HCT116 (cell line): Measurements from ENCODE around the gene SPATS1. TPM values are rescaled to one million over a fixed set of nuclear protein-coding genes. Genes with fewer than 3 reads are reported as not detected.

Source experiments
- ATAC-seq: fragments of 200-7000 bp; cut with Tn5 transposase; 2 replicates; pipeline ENCODE4 v1.9.1; 2020; ENCODE audit warnings: mild to moderate bottlenecking, moderate library complexity
- Bru-seq: library from RNA; stranded (reverse); fragments of 400-500 nt; gene quantifications from one replicate; lab custom pipeline; 2021; lab: Mats Ljungman, UMichigan
- BruChase-seq, 2 experiments: library from RNA; stranded (reverse); fragments of 400-500 nt; gene quantifications; one replicate each; lab custom pipeline; 2021; lab: Mats Ljungman, UMichigan
- BruUV-seq: library from RNA; stranded (reverse); fragments of 400-500 nt; replicated peaks from 2 replicates; lab custom pipeline; 2021; lab: Mats Ljungman, UMichigan
- CTCF ChIA-PET: fragments of 300-600 bp; sonication (Branson Sonifier 250); formaldehyde crosslinking; loops from one replicate; lab custom pipeline; 2021; ENCODE audit warnings: antibody characterized with exemption; lab: Charles Lee
- POLR2A ChIA-PET: fragments of 300-600, 350-600 bp; sonication (Branson Sonifier 250); formaldehyde crosslinking; loops from one replicate; lab custom pipeline; 2021; ENCODE audit warnings: antibody characterized with exemption; lab: Charles Lee
- RAD21 ChIA-PET, 2 experiments: fragments of 300-600 bp; sonication (Branson Sonifier 250); formaldehyde crosslinking; loops; one replicate each; lab custom pipeline; 2023; ENCODE audit warnings: low total read pairs in 2 of 2; ENCODE audit not compliant: uncharacterized antibody in 2 of 2, unreplicated experiment in 2 of 2, low non-redundant PET in 1 of 2; lab: Charles Lee
- DNase-seq: peaks from one replicate; pipeline ENCODE4 v3.0.0-alpha.2; 2010; ENCODE audit warnings: low read depth, low spot score
- H2AFZ ChIP-seq: fragments of 200-600 bp; shearing (Covaris generic), sonication (generic); 2 replicates; pipeline ENCODE4 v1.6.1; 2017; ENCODE audit warnings: low read depth, mixed run types, mixed read lengths, antibody characterized with exemption, low read length; ENCODE audit not compliant: poor library complexity, severe bottlenecking
- H3K27ac ChIP-seq: 2 replicates; pipeline ENCODE4 v1.5.1; 2012; ENCODE audit warnings: low read depth, low read length
- H3K27me3 ChIP-seq: fragments of 200-600 bp; sonication (generic); 2 replicates; pipeline ENCODE4 v1.6.1; 2016; ENCODE audit warnings: mixed run types, low read length, mixed read lengths; ENCODE audit not compliant: insufficient read depth
- H3K36me3 ChIP-seq, 2 experiments: fragments of 200-500 bp in 1 of 2; fragments of 200-600 bp in 1 of 2; sonication (Bioruptor generic) in 1 of 2; sonication (generic) in 1 of 2; 2 replicates each; pipeline versions ENCODE4 v1.5.1 to v1.6.1; 2014 to 2016; ENCODE audit warnings: low read length in 2 of 2, inconsistent platforms in 1 of 2, mixed read lengths in 1 of 2, mixed run types in 1 of 2; ENCODE audit not compliant: insufficient read depth in 2 of 2, control insufficient read depth in 1 of 2
- H3K4me1 ChIP-seq, 2 experiments: fragments of 200-600 bp in 1 of 2; sonication (generic) in 1 of 2; 2 replicates each; pipeline versions ENCODE4 v1.5.1 to v1.6.1; 2012 to 2017; ENCODE audit warnings: low read length in 2 of 2, inconsistent platforms in 1 of 2, mild to moderate bottlenecking in 1 of 2, mixed read lengths in 1 of 2, mixed run types in 1 of 2, moderate library complexity in 1 of 2; ENCODE audit not compliant: insufficient read depth in 2 of 2, control insufficient read depth in 1 of 2
- H3K4me2 ChIP-seq: fragments of 200-600 bp; sonication (generic); 2 replicates; pipeline ENCODE4 v1.6.1; 2017; ENCODE audit warnings: mixed run types, low read length, mixed read lengths
- H3K4me3 ChIP-seq, 2 experiments: fragments of 200-600 bp in 1 of 2; sonication (generic) in 1 of 2; replicated peaks in 1 of 2; 2 replicates each; pipeline ENCODE4 v1.5.1; 2011 to 2016; ENCODE audit warnings: low read length in 2 of 2, control low read depth in 1 of 2, low read depth in 1 of 2, mild to moderate bottlenecking in 1 of 2, mixed read lengths in 1 of 2, mixed run types in 1 of 2
- H3K79me2 ChIP-seq: fragments of 200-600 bp; sonication (generic); 2 replicates; pipeline ENCODE4 v1.6.1; 2017; ENCODE audit warnings: mild to moderate bottlenecking, mixed run types, low read length, moderate library complexity, mixed read lengths; ENCODE audit not compliant: insufficient read depth
- H3K9ac ChIP-seq: fragments of 200-600 bp; sonication (generic); 2 replicates; pipeline ENCODE4 v1.6.1; 2016; ENCODE audit warnings: low read length, mixed read lengths
- H3K9me2 ChIP-seq: fragments of 200-600 bp; sonication (generic), shearing (Covaris generic); 2 replicates; pipeline ENCODE4 v1.6.1; 2017; ENCODE audit warnings: mixed run types, mild to moderate bottlenecking, moderate library complexity; ENCODE audit not compliant: insufficient read depth
- H3K9me3 ChIP-seq, 2 experiments: fragments of 200-500 bp in 1 of 2; fragments of 200-600 bp in 1 of 2; sonication (Bioruptor generic) in 1 of 2; sonication (generic) in 1 of 2; 2 replicates each; pipeline ENCODE4 v1.6.1; 2014 to 2017; ENCODE audit warnings: low read length in 2 of 2, mixed read lengths in 2 of 2, inconsistent platforms in 1 of 2, low read depth in 1 of 2, mild to moderate bottlenecking in 1 of 2, mixed run types in 1 of 2, moderate library complexity in 1 of 2; ENCODE audit not compliant: control insufficient read depth in 1 of 2, insufficient read depth in 1 of 2
- H4K20me1 ChIP-seq: fragments of 200-600 bp; sonication (generic), shearing (Covaris generic); 2 replicates; pipeline ENCODE4 v1.6.1; 2017; ENCODE audit warnings: mixed run types, mild to moderate bottlenecking, moderate library complexity; ENCODE audit not compliant: insufficient read depth
- CTCF ChIP-seq, 3 experiments: fragments of 200-600 bp in 1 of 3; sonication (generic) in 1 of 3; IDR thresholded peaks in 2 of 3; conservative IDR thresholded peaks in 1 of 3; 2 replicates each; pipeline ENCODE4 v1.5.1; 2012 to 2017; ENCODE audit warnings: low read depth in 2 of 3, low read length in 2 of 3, antibody characterized with exemption in 1 of 3, borderline replicate concordance in 1 of 3, control low read depth in 1 of 3, mild to moderate bottlenecking in 1 of 3, mixed read lengths in 1 of 3, mixed run types in 1 of 3, moderate library complexity in 1 of 3; ENCODE audit not compliant: insufficient read depth in 1 of 3
- EGR1 ChIP-seq: IDR thresholded peaks from 2 replicates; pipeline ENCODE4 v1.6.1; 2012; ENCODE audit warnings: low read depth
- MAX ChIP-seq: IDR thresholded peaks from 2 replicates; pipeline ENCODE4 v1.6.1; 2012
- YY1 ChIP-seq: IDR thresholded peaks from 2 replicates; pipeline ENCODE4 v1.6.1; 2011; ENCODE audit warnings: low read length, low read depth, moderate library complexity, mild to moderate bottlenecking; ENCODE audit not compliant: insufficient replicate concordance; ENCODE audit errors: extremely low read depth
- ZNF274 ChIP-seq: fragments of 200-500 bp; sonication (Bioruptor generic); IDR thresholded peaks from 2 replicates; pipeline ENCODE4 v1.6.1; 2014; ENCODE audit warnings: mild to moderate bottlenecking, low read depth, low read length, inconsistent platforms
- intact Hi-C: fragments of 100-400 bp; cut with micrococcal nuclease; formaldehyde crosslinking; loops from 2 replicates; pipeline ENCODE4 v1.10.0; 2022
- long read RNA-seq: library from polyadenylated mRNA; unstranded; transcript quantifications from one replicate; pipeline ENCODE4 v2.0.0, GENCODE V29; 2021; ENCODE audit not compliant: unreplicated experiment
- polyA plus RNA-seq: library from polyadenylated mRNA; unstranded; fragments of >200 nt; gene quantifications from 2 replicates; pipeline ENCODE4 v1.2.1, GENCODE V29; 2012; ENCODE audit warnings: missing spikeins
- total RNA-seq: library from RNA; stranded (reverse); gene quantifications from one replicate; pipeline ENCODE4 v1.2.1, GENCODE V29; 2021; ENCODE audit not compliant: unreplicated experiment

The SPATS1 gene, protein sequence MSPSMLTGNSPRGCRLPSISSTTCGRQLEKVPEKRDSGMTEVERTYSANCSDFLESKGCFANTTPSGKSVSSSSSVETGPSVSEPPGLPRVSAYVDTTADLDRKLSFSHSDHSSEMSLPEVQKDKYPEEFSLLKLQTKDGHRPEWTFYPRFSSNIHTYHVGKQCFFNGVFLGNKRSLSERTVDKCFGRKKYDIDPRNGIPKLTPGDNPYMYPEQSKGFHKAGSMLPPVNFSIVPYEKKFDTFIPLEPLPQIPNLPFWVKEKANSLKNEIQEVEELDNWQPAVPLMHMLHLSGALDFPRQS
- total RNA-seq, result not detected
- polyA plus RNA-seq, result not detected in 2 replicates
- Bru-seq, nascent RNA, result not detected
- not detected for BruChase-seq, experiment 1, labeled RNA remaining after a 6-hour chase
- BruChase-seq, experiment 2, labeled RNA remaining after a 2-hour chase, result not detected
- long read RNA-seq, result 0 reads

DNA sequence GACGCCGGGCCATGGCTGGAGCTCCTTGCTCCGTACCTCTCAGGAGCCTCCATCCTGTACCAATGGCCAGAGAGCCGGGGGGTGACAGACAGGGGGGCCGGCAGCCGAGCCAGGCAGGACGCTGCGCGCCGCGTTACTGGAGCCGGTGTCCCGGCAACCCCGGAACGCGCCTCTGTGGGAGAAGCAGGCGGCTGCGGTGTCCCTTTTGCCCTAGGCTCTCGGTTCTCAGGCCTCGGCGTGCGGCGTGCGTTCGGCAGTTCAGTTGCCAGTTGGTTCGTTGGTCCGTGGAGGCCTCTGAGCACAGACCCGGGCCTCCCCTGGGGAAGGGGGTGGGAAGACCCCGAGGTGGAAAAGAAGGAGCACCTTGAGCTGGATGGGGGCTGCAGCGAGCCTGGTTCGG is at the start of gene SPATS1:
SPATS1 (plus strand) TSS at position 162 of the 400 bp plus-strand sequence. CDS start 446 bp downstream, outside the sequence.
- no peak for DNase-seq
- POLR2A ChIA-PET, result no interaction called here
- intact Hi-C loops, result no loop called here
- Histone ChIP-seq H3K4me3 (no peak within 1 kb of the TSS), H3K36me3 (no peaks in the 10 kb centered on the region), H3K9ac (no peak within 1 kb of the TSS), H4K20me1 (no peaks in the 10 kb centered on the region), H3K4me1 (no peaks in the 10 kb centered on the region), H3K9me3 (no peaks in the 10 kb centered on the region), H3K27ac (no peak within 1 kb of the TSS), H3K79me2 (no peaks in the 10 kb centered on the region), H3K27me3 (peaks cover 10% of the 10 kb centered on the region; the same call in 1 of the 2 replicates), H3K9me2 (no peaks in the 10 kb centered on the region), H2AFZ (no peak within 1 kb of the TSS), H3K4me2 (no peak within 1 kb of the TSS)
- BruUV-seq, result no TSS peak
- no peak for TF ChIP-seq YY1
- TF ChIP-seq EGR1, result no peak
- no peak for TF ChIP-seq ZNF274
- TF ChIP-seq MAX, result no peak
- no peak for TF ChIP-seq CTCF (IDR thresholded peaks at IDR 0.05 in 2 of 3, conservative IDR thresholded peaks at IDR 0.05 in 1 of 3; ENCODE audit: borderline replicate concordance in 1 of 3, insufficient read depth in 1 of 3, low read depth in 2 of 3, low read length in 2 of 3)
- CTCF ChIA-PET, result interaction anchor here (1.2 to 1.4 kb wide), 2 partner anchors 11 to 74 kb away, joined by 3 to 4 read pairs; no protein-coding TSS in a partner anchor
- RAD21 ChIA-PET, result no interaction called here
- ATAC-seq, result no peak
